ENCODE measurements around the gene TSC2.

GRCh38 chr16:2047330-2048115 is at the start of gene TSC2, which contains the start of gene NTHL1:
- TF ChIP-seq CTCF (IDR thresholded peaks at IDR 0.05 in 8 of 11, conservative IDR thresholded peaks at IDR 0.05 in 3 of 11) (peak in 10 of 11 experiments; percentile 4 to 74 (median 60)), POLR2A (IDR thresholded peaks at IDR 0.05) (peak in 1 of 3 donors; percentile 62), POLR2AphosphoS5 (IDR thresholded peaks at IDR 0.05) (peak; percentile 86 to 92 (median 89))

Measured in spleen (tissue), 7 donors.